ENCODE results near the gene CA7. TPM values are rescaled to one million over a fixed set of nuclear protein-coding genes. Genes with fewer than 3 reads are reported as not detected.

CA7 gene
- total RNA-seq, 1 experiment from 2014 or later, result not detected

DNA sequence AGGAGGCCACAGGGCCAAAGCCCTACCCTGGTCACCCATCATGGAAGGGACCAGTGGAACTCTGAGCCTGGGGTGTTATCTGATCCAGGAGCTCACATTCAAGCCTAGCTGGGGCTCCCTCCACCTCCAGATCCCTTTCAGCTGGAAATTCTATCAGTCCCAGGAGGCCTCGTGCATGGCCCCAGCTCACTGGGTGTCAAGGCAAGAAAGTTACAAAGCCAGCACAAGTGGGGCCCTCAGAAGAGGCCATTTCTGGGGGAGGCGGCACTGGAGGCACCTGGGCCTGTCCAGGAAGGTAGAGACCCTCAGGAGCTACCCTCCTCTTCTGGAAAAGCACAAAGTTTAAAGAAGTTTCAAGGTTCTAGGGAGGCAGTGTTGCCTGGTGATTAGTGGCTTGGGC is 4.8 kb downstream of the CA7 start:
- Histone ChIP-seq H3K4me2 (ENCODE audit: low read depth, low read length, poor library complexity, severe bottlenecking) (no peak overlapping the region), H3K79me2 (ENCODE audit: low read length) (no peaks in the 10 kb centered on the region)

DNA sequence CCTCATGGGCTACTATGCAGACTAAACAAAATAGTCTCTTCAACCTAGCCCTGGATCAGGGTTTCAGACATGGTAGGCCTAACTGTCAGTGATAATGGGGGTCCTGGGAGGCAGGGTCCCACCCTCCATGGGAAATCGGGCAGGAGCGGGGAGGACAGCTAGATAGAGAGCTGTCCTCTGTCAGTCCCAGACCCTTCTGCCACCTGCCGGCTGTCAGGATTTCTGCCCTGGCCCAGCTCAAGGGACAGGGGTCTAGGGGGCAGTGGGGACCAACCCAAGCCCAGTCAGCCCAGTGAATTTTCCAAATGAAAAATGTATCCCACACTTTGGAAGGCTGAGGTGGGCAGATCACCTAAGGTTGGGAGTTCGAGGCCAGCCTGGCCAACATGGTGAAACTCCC is 5.3 kb downstream of the CA7 start:
- no peaks in the 10 kb centered on the region for H3K79me2 ChIP-seq (ENCODE audit: low read length)
- H2AFZ ChIP-seq (ENCODE audit: low read length), result no peak overlapping the region

More for the DNA sequence above, 4.8 kb downstream of the CA7 start:
- Histone ChIP-seq H3K9ac (ENCODE audit: low read length) (no peak overlapping the region), H3K36me3 (ENCODE audit: insufficient read depth, low read length) (no peaks in the 10 kb centered on the region), H3K4me3 (ENCODE audit: low read length) (no peak overlapping the region), H3K4me1 (ENCODE audit: low read length) (peaks cover 10% of the 10 kb centered on the region), H3K27me3 (ENCODE audit: low read length) (no peaks in the 10 kb centered on the region), H4K20me1 (ENCODE audit: insufficient read depth, low read depth, low read length) (no peaks in the 10 kb centered on the region), H2AFZ (ENCODE audit: low read length) (no peak overlapping the region), H3K9me2 (replicated peaks; ENCODE audit: insufficient read depth, low read length) (no peaks in the 10 kb centered on the region), H3K9me3 (ENCODE audit: low read length) (no peaks in the 10 kb centered on the region), H3K27ac (ENCODE audit: low read length) (no peak overlapping the region)
- DNase-seq, result no peak

DNA sequence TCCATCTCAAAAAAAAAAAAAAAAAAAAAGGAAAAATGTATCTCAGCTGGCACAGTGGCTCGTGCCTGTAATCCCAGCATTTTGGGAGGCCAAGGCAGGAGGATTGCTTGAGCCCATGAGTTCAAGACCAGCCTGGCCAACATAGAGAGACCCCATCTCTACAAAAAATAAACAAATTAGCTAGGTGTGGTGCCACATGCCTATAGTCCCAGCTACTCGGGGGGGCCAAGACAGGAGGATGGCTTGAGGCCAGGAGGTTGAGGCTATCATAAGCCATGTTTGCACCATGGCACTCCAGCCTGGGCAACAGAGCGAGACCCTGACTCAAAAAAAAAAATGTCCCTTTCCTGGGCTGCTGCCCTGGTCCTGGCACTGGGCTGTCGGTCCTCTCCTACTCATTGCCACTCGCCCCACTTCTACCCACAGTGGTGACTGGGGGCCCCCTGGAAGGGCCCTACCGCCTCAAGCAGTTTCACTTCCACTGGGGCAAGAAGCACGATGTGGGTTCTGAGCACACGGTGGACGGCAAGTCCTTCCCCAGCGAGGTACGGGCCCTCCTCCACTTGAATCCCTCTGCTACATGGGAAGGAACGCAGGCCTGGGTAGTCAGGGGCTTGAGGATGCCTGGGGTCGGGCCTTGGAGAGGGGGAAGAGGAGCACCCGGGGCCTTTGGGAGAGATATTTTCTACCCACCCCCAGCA is 6.1 kb downstream of the CA7 start:
- H2AFZ ChIP-seq (ENCODE audit: low read length), result no peak overlapping the region
- H3K4me1 ChIP-seq (ENCODE audit: low read length), result peaks cover 10% of the 10 kb centered on the region
- no peaks in the 10 kb centered on the region for H3K9me2 ChIP-seq (replicated peaks; ENCODE audit: insufficient read depth, low read length)
- DNase-seq, result no peak
- no peaks in the 10 kb centered on the region for H4K20me1 ChIP-seq (ENCODE audit: insufficient read depth, low read depth, low read length)
- H3K79me2 ChIP-seq (ENCODE audit: low read length), result no peaks in the 10 kb centered on the region
- no peak overlapping the region for H3K27ac ChIP-seq (ENCODE audit: low read length)
- H3K36me3 ChIP-seq (ENCODE audit: insufficient read depth, low read length), result no peaks in the 10 kb centered on the region
- no peak overlapping the region for H3K4me3 ChIP-seq (ENCODE audit: low read length)
- H3K4me2 ChIP-seq (ENCODE audit: low read depth, low read length, poor library complexity, severe bottlenecking), result no peak overlapping the region
- H3K9me3 ChIP-seq (ENCODE audit: low read length), result no peaks in the 10 kb centered on the region
- no peak overlapping the region for H3K9ac ChIP-seq (ENCODE audit: low read length)
- H3K27me3 ChIP-seq (ENCODE audit: low read length), result no peaks in the 10 kb centered on the region

More for the DNA sequence above, 5.3 kb downstream of the CA7 start:
- Histone ChIP-seq H3K9me3 (ENCODE audit: low read length) (no peaks in the 10 kb centered on the region), H4K20me1 (ENCODE audit: insufficient read depth, low read depth, low read length) (no peaks in the 10 kb centered on the region), H3K27me3 (ENCODE audit: low read length) (no peaks in the 10 kb centered on the region), H3K4me2 (ENCODE audit: low read depth, low read length, poor library complexity, severe bottlenecking) (no peak overlapping the region), H3K9ac (ENCODE audit: low read length) (no peak overlapping the region), H3K9me2 (replicated peaks; ENCODE audit: insufficient read depth, low read length) (no peaks in the 10 kb centered on the region), H3K27ac (ENCODE audit: low read length) (no peak overlapping the region), H3K36me3 (ENCODE audit: insufficient read depth, low read length) (no peaks in the 10 kb centered on the region), H3K4me1 (ENCODE audit: low read length) (peaks cover 10% of the 10 kb centered on the region), H3K4me3 (ENCODE audit: low read length) (no peak overlapping the region)
- no peak for DNase-seq

DNA sequence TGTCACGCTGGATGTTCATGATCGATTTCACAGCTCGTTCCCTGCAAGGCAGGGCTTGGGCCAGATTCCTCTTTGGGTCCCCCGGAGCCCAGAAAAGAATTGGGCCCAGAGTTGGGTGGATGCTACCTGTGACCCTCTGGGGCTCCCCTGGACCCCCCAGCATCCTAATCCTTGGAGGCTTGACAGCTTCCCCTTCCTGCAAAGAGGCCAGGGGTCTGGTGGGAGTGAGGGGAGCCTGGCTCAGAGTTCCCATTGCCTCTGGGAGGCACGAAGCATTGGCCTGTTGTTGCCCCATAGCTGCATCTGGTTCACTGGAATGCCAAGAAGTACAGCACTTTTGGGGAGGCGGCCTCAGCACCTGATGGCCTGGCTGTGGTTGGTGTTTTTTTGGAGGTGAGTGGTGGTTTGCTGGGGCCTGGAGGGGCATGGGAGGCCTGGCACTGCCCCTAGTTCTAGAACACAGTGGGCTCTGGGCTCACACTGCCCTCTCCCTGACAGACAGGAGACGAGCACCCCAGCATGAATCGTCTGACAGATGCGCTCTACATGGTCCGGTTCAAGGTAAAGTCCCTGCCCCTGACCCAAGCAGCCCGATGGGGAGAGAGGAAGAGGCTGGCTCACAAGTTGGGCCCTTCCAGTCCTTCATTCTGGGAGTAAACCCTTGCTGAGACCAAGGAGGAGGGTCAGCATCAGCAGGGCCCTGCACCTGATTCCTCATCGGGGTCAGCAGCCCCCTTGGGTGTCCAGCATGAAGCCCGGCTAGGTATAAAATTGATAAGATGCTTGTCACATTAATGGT is 7.2 kb downstream of the CA7 start:
- Histone ChIP-seq H2AFZ (ENCODE audit: low read length) (no peak overlapping the region), H3K36me3 (ENCODE audit: insufficient read depth, low read length) (no peaks in the 10 kb centered on the region), H3K4me2 (ENCODE audit: low read depth, low read length, poor library complexity, severe bottlenecking) (no peak overlapping the region), H3K9ac (ENCODE audit: low read length) (no peak overlapping the region), H3K27ac (ENCODE audit: low read length) (no peak overlapping the region), H4K20me1 (ENCODE audit: insufficient read depth, low read depth, low read length) (no peaks in the 10 kb centered on the region), H3K79me2 (ENCODE audit: low read length) (no peaks in the 10 kb centered on the region), H3K4me1 (ENCODE audit: low read length) (peaks cover 4% of the 10 kb centered on the region; the same call in 1 of the 2 replicates), H3K4me3 (ENCODE audit: low read length) (no peak overlapping the region), H3K9me2 (replicated peaks; ENCODE audit: insufficient read depth, low read length) (no peaks in the 10 kb centered on the region), H3K27me3 (ENCODE audit: low read length) (no peaks in the 10 kb centered on the region), H3K9me3 (ENCODE audit: low read length) (no peaks in the 10 kb centered on the region)
- DNase-seq, result no peak

DNA sequence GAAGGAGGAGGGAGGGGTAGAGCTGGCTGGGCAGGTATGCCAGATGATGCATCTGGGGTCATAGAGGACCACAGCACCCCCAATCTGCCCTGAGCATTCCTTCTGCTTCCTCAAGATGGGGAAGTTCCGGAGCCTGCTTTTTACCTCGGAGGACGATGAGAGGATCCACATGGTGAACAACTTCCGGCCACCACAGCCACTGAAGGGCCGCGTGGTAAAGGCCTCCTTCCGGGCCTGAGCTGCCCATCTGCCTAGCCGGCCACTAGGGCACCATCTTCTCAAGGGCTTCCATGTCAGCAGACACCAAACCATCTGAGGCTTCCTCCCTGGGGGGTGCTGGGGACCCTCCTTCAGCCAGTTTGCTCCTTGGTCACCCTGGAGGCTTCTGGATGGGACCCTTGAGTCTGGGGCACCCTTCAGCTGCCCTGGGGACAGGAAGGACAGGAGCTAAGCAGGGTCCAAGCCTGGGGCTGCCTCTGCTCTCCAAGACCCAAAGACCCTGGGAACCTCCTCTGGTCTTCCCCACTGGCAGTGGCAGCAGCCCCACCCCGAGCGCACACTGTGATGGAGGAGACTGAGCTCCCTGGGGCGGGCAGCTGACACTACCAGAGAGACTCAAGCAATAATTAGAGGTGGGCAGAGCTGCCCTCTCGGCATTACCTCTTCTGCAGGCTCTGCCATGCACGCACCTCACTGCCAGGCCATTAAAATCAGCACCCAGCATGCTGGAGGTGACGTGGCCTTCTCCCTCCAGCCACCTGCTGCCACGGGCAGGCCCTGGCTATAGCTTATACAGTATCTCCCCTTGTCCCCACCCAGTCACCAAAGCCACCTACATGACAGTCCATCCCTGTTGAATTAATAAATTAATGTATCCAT is 9.3 kb downstream of the CA7 start:
- no peak for DNase-seq
- Histone ChIP-seq H3K4me3 (ENCODE audit: low read length) (no peak overlapping the region), H3K4me1 (ENCODE audit: low read length) (peaks cover 7% of the 10 kb centered on the region; the same call in 1 of the 2 replicates), H3K27me3 (ENCODE audit: low read length) (no peaks in the 10 kb centered on the region), H3K36me3 (ENCODE audit: insufficient read depth, low read length) (no peaks in the 10 kb centered on the region), H3K9ac (ENCODE audit: low read length) (no peak overlapping the region), H2AFZ (ENCODE audit: low read length) (peak overlapping the region; percentile 34; the same call in 1 of the 2 replicates), H3K9me3 (ENCODE audit: low read length) (no peaks in the 10 kb centered on the region), H3K79me2 (ENCODE audit: low read length) (no peaks in the 10 kb centered on the region), H4K20me1 (ENCODE audit: insufficient read depth, low read depth, low read length) (no peaks in the 10 kb centered on the region), H3K9me2 (replicated peaks; ENCODE audit: insufficient read depth, low read length) (no peaks in the 10 kb centered on the region), H3K4me2 (ENCODE audit: low read depth, low read length, poor library complexity, severe bottlenecking) (no peak overlapping the region), H3K27ac (ENCODE audit: low read length) (no peak overlapping the region)

DNA sequence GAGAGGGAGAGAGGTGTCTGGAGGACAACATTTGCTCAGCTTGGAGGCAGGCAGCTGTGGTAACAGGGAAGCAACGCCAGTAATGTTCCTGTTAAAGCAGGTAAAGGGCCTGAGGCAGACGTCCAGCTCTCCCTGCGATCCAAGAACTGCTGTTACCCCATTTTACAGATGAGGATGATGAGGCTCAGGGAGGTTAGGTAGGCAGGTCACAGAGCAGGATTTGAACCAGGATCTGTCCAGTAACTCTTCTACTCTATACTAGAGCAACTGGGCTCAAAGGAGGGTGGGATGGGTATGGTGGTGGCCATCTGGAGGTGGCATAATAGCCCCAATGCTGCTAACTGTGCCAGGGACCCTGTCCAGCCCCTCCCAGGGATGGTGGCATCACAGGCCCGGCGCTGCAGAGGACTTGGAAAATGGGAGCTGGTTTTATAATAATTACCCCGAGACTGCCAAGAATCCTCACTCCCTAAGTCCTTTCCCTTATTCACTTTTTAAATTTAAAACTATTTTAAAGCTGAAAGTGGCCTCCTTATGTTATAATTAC is 12.0 kb downstream of the CA7 start:
- Histone ChIP-seq H2AFZ (ENCODE audit: low read length) (no peak overlapping the region), H4K20me1 (ENCODE audit: insufficient read depth, low read depth, low read length) (no peaks in the 10 kb centered on the region), H3K4me1 (ENCODE audit: low read length) (peaks cover 3% of the 10 kb centered on the region; the same call in 1 of the 2 replicates), H3K36me3 (ENCODE audit: insufficient read depth, low read length) (no peaks in the 10 kb centered on the region), H3K27ac (ENCODE audit: low read length) (no peak overlapping the region), H3K27me3 (ENCODE audit: low read length) (no peaks in the 10 kb centered on the region), H3K79me2 (ENCODE audit: low read length) (no peaks in the 10 kb centered on the region), H3K9me2 (replicated peaks; ENCODE audit: insufficient read depth, low read length) (no peaks in the 10 kb centered on the region), H3K9me3 (ENCODE audit: low read length) (no peaks in the 10 kb centered on the region), H3K9ac (ENCODE audit: low read length) (no peak overlapping the region), H3K4me2 (ENCODE audit: low read depth, low read length, poor library complexity, severe bottlenecking) (no peak overlapping the region), H3K4me3 (ENCODE audit: low read length) (no peak overlapping the region)
- DNase-seq, result no peak

DNA sequence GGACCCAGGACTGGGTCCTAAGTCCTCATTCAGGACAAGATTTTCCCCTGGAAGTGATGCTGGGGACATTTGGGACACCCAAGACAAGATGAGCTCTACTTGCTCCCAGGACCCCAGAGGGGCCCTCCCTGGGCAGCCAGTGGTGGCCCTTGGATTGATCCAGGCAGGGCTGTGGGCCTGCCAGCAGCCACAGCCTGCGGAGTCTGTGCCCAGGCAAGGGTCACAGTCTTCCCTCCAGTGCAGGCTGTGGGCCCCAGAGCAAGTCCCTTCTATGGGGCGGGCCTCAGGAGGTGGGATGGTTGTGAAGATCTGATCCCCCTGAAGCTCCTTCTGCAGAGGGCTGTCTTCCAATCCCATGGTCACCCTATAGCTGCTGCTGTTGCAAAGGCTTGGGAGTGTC is 12.6 kb downstream of the CA7 start:
- no peak overlapping the region for H3K4me2 ChIP-seq (ENCODE audit: low read depth, low read length, poor library complexity, severe bottlenecking)
- no peaks in the 10 kb centered on the region for H3K36me3 ChIP-seq (ENCODE audit: insufficient read depth, low read length)
- H3K4me3 ChIP-seq (ENCODE audit: low read length), result no peak overlapping the region
- no peaks in the 10 kb centered on the region for H4K20me1 ChIP-seq (ENCODE audit: insufficient read depth, low read depth, low read length)
- no peak overlapping the region for H3K9ac ChIP-seq (ENCODE audit: low read length)
- H3K79me2 ChIP-seq (ENCODE audit: low read length), result no peaks in the 10 kb centered on the region
- H3K27me3 ChIP-seq (ENCODE audit: low read length), result no peaks in the 10 kb centered on the region
- H3K9me3 ChIP-seq (ENCODE audit: low read length), result no peaks in the 10 kb centered on the region
- no peak overlapping the region for H2AFZ ChIP-seq (ENCODE audit: low read length)
- no peak for DNase-seq
- peaks cover 3% of the 10 kb centered on the region; the same call in 1 of the 2 replicates for H3K4me1 ChIP-seq (ENCODE audit: low read length)
- H3K9me2 ChIP-seq (replicated peaks; ENCODE audit: insufficient read depth, low read length), result no peaks in the 10 kb centered on the region
- no peak overlapping the region for H3K27ac ChIP-seq (ENCODE audit: low read length)
